Cardiac septum (tissue), 1 donor: ENCODE results near the gene TICRR. TPM values are rescaled to one million over a fixed set of nuclear protein-coding genes. Genes with fewer than 3 reads are reported as not detected.

Experiments used
- DNase-seq: peaks from one replicate; pipeline ENCODE4 v3.0.0-alpha.2; 2020; ENCODE audit warnings: low spot score
- intact Hi-C: fragments of 100-400 bp; cut with DNase I; formaldehyde crosslinking; loops from one replicate; pipeline ENCODE4 v1.14.0; 2022
- total RNA-seq: library from RNA; stranded (reverse); fragmentation: NEBNext Ultra II Directional; extraction: Animal tissue kit (Norgen Biotek cat#: 25700); gene quantifications from one replicate; pipeline ENCODE4 v1.2.1, GENCODE V29; 2021
- donor health status: DM: no; HTN: no; CAD: no.

The TICRR gene
- total RNA-seq, 1 donor from 2014 or later = 0.03 TPM

DNA sequence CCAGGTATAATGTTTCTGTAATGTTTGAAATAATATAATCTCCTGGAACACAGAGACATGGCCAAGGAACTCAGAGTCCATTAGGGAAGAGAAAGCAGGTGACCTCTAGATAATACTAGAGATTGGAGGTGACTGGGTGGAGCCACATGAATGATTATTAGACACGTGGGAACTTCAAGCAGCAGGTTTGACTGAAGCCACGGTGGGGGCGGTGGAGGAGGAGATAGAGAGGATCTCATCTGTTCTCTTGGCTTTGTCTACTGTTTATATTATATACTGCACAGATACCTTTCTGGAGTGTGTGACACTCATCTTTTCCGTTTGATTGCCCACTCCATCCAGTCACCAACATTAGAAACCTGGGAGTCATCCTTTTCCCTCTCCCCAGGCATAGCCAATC, 46.3 kb downstream of the TICRR start:
- DNase-seq = no peak
- intact Hi-C loops = no loop called here

DNA sequence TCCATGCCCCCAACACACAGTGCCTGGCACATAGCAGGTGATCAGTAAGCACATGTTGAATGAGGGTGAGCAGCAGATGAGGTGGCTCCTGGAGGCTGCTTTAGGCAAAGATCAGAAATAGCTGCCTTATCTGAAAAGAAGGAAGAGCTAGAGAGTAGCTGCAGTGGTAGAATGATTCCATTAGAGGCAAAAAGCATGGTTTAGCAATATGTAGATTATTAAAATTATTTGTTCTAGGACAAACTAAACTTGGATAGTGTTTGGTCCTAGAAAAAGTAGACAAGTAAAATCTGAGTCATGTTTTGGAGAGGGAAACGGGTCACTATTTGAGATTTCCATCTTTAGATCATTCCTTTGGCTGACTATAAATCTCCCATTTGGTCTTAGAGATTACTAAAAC, 47.9 kb downstream of the TICRR start:
- no peak for DNase-seq
- intact Hi-C loops = no loop called here

DNA sequence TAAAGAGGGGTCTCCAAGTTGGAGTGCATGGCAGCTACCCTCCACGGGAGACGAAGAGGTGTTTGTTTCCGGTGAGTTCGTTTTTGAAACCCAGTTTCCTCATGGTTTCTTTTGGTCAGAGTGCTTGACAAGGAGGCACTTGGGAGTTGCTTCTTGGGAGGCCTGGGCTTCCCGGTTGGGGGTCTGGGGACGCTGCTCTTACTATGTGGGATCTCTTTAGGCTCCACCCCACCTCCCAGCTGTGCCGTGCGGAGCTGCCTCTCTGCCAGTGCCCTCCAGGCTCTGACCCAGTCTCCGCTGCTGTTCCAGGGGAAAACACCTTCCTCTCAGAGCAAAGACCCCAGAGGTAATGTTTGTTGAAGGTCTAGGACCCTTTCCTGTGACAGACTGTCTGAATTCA, 50.4 kb downstream of the TICRR start:
- peak; percentile 41 for DNase-seq
- intact Hi-C loops = no loop called here

DNA sequence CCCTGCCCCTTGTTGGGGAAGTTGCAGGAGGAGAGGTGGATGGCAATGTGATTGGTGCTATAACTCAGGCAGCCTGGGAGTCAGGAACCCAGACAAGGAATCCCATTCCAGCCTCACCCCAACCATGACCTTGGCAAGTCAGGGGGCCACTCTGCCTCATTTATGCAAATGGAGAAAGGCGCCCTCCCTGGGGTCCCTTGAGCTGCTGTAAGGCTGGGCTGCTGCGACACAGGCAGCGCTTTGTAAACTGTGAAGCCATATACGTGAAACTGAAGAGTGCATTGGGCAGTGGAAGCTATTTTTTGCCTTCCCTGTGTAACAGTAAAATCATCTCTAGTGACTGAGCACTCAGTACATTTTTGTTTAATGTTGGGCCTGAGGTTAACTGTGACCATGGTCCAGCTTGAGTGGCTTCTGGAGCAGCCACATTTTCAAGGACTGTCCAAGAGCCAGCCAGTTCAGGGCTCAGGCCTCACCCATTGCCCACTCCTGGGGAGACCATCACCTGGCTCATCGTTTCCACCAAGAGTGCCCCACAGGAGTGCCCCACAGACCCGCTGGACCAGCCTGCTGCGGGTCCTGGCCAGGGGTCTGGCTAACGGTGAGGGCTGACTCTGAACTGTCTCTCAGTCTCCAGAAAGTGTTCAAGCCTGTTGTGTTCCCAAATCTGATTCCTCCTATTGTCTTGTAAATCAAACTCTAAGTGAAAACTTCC, 52.1 kb downstream of the TICRR start:
- DNase-seq = no peak
- intact Hi-C loops = no loop called here

DNA sequence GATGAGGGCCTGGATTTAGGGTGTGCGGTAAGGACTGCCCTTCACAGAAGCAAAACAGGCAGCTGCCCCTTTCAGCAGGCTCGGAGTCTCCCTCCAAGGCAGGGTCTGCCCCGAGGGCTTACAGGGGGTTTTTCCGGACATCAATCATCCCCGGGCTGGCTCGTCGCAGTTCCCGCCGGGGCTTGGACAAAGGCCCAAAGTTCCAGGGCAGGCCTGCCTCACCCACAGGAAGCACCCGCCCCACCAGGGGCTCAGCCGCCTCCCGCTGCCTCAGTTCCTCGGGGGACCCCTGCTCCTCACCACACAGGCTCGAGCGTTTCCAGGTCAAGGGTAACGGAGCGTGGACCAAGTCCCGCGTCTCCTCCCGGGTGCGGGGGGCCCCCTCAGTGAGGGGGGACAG, 53.0 kb downstream of the TICRR start:
- intact Hi-C loops = no loop called here
- DNase-seq = peak; percentile 57

DNA sequence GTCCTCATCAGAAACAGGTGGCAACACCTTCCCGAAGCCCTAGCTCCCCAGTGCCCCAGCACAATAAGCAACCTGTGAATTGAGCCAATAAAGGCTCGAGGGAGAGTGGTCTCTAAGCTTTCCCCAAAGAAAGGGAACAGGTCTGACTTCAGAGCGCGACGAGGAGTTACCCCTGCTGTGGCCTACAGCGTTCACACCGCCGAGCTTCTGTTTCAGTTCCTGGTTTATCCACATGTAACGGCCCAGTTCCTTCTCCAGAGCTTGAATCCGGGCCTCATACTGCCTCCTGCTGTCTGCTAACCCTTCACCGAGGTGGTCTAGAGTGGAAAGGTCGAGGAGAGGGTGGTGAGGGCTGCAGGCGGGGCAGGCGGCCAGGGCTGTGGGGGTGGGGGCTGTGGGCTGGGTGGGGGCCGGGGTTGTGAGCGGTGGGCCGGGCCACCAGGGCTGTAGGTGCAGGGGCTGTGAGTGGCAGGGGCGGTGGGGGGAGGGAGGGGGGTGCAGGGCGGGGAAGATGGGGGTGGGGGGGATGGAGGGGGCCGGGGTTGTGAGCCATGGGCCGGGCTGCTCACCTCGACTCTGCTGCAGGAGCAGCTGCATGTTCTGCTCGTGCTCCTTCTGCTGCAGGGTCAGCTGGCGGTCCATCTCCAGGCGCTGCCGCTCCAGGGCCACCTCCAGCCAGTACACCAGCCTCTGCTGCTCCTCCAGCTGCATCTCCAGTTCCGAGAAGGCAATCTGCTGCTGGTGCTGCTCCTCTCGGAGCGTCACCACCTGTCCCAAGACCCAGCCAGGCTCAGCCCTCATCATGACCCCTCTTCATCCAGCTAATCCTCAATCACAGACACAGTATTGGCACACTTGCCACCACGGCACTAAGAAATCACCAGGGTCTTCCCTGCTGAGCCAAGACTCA, 53.8 kb downstream of the TICRR start:
- intact Hi-C loops = no loop called here
- no peak for DNase-seq

DNA sequence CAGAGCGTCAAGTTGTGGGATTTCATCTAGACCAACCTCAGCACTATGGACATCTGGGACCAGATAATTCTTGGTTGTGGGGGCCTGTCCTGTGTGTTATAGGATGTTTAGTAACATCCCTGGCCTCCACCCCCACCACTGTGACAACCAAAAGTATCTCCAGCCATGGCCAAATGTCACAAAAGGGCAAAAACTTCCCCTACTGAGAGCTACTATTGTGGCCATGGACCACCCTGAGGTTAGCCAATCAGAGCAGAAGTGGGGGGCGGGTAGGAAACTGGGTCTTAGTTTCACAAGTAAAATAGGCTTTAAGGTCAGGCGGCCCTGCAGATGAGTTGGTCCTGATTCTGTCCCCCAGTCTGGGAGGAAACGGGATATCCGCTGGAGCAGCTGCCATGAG, 54.6 kb downstream of the TICRR start:
- intact Hi-C loops = no loop called here
- no peak for DNase-seq

DNA sequence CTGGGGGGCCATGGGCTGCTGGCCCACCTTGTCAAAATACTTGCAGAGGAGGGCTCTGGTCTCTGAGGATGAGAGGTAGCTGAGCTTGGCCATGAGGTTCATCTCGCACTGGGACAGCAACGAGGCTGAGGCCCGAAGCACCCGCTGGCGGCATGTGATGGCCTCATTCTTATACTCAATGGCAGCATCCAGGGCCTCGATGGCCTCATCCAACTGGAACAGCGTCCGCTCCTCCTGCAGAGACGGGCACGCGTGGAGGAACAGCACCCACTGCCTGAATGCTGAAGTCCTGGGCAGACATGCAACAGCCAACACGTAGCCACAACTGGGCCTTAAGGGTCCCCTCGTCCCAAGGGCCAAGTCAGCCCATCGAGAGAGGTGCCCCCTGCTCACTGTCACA, 55.0 kb downstream of the TICRR start:
- intact Hi-C loops = no loop called here
- no peak for DNase-seq

DNA sequence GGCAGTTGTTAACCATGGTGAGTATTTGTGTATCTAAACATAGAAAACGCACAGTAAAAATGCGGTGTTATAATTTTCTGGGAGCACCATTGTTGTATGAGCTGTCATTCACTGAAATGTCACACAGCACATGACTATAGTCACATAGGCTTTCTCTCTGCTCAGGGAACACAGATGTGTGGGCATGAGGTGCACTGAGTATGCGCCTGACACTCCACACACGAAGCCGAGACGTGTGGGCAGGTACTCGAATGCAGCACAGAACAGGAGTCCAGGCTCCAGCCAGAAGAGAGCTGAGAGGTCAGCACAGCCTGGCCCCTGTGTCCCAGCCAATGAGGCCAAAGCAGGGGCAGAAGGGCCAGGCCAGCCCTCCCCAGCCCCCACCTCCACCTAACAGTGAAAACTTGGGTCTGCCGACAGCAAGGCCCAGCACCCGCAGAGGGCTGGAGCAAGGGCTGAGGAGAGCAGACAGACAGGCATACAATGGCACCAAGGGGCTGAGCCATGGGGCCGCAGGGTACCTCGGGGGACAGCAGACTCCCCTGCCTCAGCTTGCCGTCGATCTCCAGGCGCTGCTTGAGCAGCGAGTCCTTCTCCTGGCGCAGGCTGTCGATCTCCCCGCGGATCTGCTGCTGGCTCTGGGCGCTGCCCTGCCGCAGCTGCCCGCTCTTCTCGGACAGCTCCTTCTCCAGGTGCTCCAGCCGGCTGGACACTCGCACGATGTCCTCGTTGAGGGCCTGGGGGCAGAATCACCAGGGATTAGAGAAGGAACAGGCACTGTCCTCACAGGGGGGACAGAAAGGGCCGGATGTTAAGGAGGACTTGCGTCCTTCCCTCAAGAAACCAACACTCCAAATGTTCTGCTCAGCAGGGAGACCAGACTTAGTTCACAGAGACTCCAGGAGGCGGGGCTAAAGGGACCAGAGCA, 56.0 kb downstream of the TICRR start:
- intact Hi-C loops = no loop called here
- DNase-seq = peak; percentile 49

DNA sequence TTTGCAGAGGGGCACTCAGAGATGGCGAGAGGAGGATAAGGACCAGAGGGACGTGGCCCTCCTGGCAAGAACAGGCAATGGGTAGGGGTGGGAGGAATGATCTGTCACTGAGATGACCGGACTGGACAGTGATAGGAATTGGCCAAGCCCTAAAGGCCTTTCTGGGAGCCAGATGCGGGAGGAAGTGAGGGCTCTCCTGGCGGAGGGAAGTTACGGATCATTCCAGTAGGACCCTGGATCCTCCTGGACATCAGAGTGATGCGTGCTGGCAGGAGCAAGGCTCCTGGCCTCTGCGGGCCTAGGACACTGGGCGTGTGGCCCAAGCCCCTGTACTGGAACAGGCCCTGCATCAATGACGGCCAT, 56.6 kb downstream of the TICRR start:
- intact Hi-C loops = no loop called here
- no peak for DNase-seq

DNA sequence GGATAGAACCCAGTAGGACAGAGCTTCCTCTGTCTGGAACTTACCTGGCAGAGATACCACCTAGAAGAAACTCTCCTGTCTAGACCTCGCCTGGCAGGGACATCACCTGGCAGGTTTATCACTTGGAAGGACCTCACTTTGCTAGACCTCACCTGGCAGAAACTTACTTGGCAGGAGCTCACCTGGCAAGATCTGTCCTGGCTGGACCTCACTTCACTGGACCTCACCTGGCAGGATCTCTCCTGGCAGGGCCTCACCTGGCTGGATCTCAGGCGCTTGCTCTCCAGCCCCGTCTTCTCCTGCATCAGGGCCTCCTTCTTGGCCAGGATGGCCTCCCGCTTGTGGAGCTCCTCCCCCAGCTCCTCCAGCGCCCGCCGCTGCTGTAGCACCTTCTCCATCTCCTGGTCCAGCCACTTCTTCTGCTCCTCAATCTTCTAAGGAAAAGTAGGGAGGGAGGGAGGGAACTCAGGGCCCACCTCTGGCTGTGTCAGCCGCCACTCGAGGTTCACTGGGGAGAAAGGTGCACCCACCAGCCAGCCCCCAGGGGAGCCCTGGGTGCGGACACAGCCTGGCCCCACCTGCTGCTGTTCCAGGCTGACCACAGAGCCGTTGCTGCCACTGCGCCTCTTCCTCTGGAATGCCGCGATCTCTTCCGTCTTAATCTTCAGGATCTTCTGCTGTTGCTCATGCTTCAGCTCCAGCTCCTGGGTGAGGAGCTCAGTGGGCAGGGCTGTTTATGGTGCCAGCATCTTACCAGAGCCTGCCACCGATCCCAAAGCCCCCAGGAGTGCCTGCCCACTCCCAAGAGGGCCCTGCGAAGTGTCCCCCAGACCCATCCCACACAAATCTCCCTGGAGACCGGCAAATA, 57.5 kb downstream of the TICRR start:
- intact Hi-C loops = no loop called here
- peak; percentile 64 for DNase-seq

DNA sequence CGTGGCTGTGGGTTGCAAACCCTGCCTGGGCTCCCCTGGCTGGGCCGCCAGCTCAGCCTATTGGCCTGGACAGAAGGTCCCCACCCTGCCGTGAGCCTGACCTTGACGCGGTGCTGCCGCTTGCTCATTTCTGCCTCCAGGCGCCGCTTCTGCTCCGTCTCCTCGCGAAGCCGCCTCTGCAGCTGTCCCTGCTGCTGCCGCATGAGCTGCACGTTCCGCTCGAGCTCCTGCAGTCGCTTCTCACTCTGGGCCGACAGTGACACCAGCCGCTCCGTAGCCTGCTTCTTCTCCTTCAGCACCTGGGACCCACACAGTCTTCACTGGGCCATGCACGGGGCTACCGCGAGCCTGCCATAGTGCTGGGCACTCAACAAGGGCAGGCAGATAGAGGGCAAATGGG, 58.3 kb downstream of the TICRR start:
- intact Hi-C loops = no loop called here
- no peak for DNase-seq

DNA sequence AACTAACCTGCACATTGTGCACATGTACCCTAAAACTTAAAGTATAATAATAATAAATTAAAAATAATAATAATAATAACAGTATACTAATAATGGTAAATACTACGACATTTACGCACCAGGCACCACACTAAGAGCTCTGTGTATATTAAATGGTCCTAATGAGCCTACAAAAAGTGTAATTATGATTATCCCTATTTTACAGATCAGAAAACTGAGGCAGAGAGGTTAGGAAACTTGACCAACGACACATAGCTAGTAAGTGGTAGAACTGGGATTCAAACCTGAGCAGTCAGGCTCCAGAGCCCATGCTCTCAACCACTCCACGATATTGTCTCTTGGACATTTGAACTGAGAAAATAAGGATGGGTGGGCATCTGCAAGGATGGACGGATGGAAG, 65.0 kb downstream of the TICRR start:
- no peak for DNase-seq
- intact Hi-C loops = no loop called here

DNA sequence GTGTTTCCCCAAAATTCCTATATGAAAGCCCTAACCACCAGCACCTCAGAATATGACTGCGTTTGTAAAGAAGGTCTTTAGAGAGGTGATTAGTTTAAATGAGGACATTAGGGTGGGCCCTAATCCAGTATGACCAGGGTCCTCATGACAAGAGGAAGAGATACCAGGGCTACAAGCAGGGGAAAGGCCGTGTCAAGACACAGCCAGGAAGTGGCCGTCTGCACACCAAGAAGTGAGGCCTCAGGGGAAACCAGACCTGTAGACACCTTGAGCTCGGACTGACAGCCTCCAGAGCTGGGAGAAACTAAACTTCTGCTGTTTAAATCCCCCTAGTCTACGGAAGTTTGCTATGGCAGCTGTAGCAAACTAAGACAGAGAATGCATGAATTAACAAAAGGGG, 65.8 kb downstream of the TICRR start:
- intact Hi-C loops = no loop called here
- DNase-seq = no peak

DNA sequence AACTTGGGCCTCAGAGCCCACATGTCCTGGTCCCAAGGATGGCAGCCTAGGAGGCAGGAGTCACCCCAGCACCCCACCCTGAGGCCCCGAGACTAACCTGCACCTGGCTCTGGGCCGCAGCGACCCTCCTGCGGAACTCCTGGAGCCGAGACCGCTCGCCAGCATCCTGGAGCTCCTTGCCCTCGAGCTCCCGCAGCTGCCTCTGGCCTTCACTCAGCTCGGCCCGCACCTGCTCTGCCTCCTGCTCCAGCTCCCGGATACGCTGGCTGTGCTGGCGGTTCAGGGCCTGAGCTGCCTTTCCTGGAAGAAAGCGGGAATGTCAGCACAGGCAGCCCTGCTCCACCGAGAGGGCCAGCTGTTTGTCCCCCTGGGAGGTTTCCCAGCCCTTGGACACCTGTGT, 66.8 kb downstream of the TICRR start:
- DNase-seq = peak; percentile 53
- intact Hi-C loops = no loop called here

DNA sequence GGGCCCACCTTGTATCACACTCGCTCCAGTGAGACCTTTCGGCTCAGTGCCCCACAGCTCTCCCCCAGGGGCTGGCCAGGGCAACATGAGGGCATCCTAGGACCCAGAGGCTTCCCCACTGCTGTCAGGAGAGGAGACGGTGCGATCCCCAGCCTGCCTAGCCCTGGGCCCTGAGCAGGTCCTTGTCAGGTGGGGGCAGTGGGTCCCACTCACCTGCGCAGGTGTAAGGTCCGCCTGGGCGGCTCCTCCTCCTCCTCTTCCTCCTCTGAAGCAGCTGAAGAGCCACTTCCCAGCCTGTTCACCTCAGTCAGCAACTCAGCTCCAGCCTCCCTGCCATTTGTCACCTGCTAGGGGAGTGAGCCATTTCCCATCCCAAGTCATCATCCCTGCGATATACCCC, 70.4 kb downstream of the TICRR start:
- intact Hi-C loops = loop anchor here (5.0 kb wide), 2 partner anchors 37 to 97 kb away; no protein-coding TSS in a partner anchor

DNA sequence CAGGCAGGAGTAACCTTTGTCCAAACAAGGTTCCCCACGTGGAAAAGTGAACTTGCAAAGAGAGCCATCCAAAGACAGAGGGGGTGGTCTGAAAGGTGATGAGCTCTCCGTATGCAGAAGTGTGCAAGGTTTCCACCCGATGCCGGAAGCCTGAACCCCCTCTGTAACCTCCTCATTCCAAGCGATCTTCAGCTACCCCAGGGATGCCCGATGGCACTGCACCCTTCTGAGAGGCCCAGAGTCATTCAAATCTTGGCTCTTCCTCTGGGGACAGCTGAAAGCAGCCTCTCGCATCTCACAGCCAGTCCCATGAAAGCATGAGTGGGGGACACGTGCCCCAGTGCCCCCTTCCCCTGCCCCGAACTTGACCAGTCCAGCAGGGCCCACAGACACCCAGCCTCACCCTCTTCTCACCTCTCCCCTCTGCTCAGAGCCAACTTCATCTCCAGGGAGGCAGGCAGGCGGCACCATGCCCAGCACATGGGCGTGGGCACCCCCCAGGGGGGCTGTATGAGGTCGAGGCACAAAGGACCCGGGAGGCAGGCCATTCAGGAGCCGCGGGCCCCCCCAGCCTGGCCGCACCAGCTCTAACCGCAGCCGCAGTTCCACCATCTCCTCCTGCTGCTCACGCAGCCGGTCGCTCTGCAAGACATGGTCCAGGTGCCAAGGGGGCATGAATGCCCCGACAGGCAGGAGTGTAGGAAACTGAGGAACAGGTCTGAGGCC, 71.3 kb downstream of the TICRR start:
- DNase-seq = peak; percentile 65
- intact Hi-C loops = loop anchor here (5.0 kb wide), 2 partner anchors 36 to 96 kb away; no protein-coding TSS in a partner anchor

More for the DNA sequence above, 70.4 kb downstream of the TICRR start:
- peak; percentile 54 for DNase-seq

DNA sequence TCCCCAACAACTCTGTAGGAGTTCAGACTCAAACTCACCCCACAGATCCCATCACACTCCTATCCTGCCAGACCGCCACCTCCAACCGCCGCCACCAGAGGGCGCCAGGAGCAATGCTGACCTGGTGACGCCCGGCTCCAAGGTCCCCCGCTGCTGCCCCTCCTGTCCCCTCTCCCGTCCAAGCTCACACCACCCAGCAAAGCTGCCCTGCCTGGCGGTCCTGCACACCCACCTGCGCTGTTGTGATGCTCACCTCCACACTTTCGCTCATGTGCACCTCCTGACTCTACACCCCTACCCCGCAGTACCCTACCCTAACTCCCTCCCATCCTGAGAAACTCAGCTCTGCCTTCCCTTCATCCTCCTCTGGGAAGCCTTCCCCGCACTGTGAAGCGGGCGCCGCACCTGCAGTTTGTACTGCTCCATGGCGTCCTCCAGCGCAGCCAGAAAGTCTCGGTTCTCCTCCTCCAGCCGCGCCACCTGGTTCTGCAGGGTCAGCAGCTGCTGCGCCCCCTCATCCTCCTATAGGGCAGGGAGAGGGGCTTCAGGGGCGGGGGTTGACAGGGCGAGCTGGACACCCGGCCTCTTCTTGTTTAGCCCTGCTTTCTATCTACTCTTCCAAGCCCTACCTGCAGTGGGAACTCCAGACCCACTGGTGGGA, 72.1 kb downstream of the TICRR start:
- DNase-seq = peak; percentile 89
- intact Hi-C loops = loop anchor here (5.0 kb wide), 2 partner anchors 35 to 95 kb away; no protein-coding TSS in a partner anchor
